HTERT RPE-1 (cell line): ENCODE measurements around the gene KRTAP12-3.
"Not testable (repeated sequence)": the region's sequence is repeated elsewhere in the genome, so short reads cannot be mapped to it uniquely, and the experiment has no call there.

Experiments used
- in situ Hi-C: fragments of 300-500 bp; cut with MboI; formaldehyde crosslinking; loops from 4 replicates; pipeline ENCODE4 v1.14.3; 2020; ENCODE audit warnings: low sequenced_read_pairs

Gene KRTAP12-3

DNA sequence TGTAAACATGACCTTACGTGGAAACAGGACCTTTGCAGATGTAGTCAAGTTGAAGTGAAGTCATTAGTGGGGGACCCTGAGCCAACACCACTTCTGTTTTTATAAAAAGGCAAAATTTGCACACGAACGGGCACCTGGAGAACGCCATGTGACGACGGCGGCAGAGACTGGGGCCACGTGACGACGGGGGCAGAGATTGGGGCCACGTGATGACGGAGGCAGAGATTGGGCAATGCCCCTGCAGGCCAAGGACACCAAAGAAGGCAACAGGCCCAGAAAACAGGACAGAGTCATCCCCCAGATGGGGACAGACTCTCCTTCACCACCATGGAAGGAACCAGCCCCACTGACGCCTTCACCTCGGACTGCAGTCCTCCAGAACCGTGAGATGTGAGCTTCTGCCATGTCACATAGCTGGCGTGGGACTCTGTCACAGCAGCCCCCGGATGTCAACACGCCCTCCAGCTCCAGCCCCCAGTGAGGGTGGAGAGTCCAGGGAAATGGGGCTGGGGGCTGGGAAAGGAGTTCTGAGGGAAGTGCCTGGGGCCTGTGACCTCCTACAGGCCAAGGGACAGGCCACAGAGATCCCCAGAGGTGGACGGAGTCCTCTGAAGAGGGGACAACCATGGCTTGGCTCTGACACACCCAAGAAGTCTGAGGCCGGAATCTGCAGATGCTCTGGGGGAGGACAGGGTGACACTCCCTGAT, 7.3 kb upstream of the KRTAP12-3 start:
- in situ Hi-C loops = no loop called here

DNA sequence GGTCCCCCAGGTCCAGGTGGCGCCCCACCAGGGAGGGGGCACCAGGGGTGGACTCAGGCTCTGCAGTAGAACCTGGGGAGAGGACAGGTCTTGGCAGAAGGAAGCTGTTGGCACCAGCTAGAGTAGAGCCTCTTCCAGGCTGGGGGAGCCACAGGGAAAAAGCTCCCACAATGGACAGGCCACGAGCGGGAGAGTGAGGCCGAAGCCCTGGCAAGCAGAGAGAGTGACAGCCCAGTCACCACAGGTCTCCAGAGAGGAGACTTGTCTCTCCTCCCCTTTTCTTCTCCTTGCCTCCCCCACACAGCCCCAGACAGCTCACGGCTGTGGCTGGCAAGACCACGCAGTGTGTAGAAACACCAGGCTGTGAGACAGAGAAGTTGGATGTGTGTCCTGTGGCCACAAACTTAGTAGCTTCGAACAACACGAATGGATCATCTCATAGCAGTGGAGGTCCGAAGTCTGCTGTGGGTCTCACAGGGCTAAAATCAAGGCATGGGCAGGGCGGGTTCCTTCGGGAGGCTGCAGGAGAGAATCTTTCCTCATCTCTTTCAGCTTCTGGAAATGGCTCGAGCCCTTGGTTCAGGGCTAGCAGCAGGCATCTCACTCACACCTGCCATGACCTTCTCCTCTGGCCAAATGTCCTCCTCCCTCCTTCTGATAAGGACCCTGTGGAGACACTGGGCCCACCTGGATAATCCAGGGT, 6.6 kb upstream of the KRTAP12-3 start:
- in situ Hi-C loops = no loop called here

DNA sequence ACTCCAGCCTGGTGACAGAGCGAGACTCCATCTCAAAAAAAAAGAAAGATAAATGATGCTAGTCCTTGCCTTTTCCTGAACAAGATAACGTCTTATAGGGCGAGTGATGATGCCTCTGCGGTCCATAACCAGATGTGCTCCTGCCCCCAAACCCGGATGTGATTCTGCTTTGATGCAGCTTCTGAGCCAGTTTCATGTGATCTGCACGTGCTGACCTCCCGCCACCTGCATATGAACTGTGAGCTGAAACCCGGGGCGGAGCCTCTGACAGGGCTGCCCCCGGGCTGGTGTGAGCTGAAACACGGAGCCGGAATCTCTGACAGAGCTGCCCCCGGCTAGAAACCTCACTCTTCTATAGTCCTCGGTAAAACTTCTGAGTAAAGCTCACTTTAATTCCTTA, 4.6 kb upstream of the KRTAP12-3 start:
- in situ Hi-C loops = no loop called here

DNA sequence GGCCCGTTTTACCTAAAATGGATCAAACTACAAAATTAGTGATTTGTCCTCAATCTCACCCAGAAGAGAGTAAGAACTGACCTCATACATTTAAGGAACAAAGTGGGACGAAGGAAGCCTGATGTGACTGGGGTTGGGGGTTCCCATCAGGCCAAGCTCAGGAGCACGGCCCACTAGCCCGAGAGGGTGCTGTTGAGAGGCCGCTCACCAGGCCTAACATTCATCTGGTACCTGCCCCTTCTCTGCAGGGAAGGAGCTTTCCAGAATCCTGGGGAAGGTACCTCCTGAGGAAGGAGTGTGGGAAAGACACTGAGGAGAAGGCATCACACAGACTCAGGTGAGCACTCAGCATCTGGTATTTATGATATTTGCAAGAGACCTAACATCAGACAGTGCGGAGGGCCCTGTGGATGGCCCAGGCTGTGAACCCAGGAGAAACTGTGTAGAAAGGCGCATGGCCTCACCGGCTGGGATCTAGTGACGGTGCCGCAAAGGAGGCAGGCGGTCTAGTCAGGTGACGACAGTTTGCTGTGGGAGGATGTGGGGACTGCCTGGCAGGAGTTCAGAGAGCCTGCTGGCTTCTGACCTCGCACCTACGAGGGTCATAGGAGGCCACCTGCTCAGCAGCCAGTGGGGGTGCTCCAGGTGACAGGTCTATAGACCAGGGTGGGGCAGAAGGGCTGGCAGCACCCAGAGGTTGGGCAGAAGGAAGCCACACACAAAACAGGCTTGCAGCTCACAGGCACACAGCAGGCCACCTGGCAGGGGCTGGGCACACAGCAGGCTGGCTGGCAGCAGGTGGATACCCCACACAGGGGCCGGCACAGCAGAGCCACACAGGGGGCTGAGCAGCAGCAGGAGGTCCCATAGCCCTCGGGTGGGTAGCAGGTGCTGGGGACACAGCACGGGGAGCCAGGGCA, 3.8 kb upstream of the KRTAP12-3 start:
- in situ Hi-C loops = no loop called here

- in situ Hi-C loops = no loop called here
These were observed 3.1 kb upstream of the KRTAP12-3 start, which contains the start of gene KRTAP12-4 for GRCh38 chr21:44654576-44655175. Gene KRTAP12-4 (minus strand): TSS chr21:44654659. CDS start chr21:44654614, 45 bp downstream.

GRCh38 chr21:44656868-44657267, 864 bp upstream of the KRTAP12-3 start:
- in situ Hi-C loops = no loop called here

- in situ Hi-C loops = no loop called here
These were observed 794 bp downstream of the KRTAP12-3 start for GRCh38 chr21:44658541-44658910.

DNA sequence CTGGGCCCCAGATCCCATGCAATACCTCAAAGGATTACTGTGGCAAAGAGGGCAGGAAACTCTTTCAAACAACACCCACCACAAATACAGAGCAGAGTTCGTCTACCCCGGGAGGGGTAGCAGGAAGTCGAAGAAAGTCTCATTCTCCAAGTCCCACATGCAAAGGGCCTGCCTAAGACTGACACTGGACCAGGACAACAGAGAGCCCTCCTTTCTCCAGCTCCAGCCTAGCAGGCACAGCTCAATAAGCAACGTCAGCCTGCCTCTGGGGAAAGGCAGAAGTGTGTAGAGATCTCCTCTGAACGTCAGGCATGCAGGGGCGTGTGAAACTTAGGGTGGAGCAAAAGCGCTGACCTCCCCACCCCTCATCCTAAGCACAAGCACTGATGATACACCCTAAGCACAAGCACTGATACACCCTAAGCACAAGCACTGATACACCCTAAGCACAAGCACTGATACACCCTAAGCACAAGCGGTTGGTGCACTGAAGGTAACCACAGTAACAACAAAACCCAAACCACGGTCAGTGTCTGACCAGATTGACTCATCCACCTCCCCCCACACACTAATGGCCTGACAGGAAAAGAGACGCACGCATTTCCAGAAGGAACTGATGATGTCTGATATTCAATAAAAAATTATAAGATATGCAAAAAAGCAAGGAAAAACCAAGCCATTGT, 1.3 kb downstream of the KRTAP12-3 start:
- in situ Hi-C loops = no loop called here

GRCh38 chr21:44661567-44661966, 3.8 kb downstream of the KRTAP12-3 start:
- in situ Hi-C loops = not testable (repeated sequence)

GRCh38 chr21:44664691-44665090, 7.0 kb downstream of the KRTAP12-3 start:
- in situ Hi-C loops = no loop called here

DNA sequence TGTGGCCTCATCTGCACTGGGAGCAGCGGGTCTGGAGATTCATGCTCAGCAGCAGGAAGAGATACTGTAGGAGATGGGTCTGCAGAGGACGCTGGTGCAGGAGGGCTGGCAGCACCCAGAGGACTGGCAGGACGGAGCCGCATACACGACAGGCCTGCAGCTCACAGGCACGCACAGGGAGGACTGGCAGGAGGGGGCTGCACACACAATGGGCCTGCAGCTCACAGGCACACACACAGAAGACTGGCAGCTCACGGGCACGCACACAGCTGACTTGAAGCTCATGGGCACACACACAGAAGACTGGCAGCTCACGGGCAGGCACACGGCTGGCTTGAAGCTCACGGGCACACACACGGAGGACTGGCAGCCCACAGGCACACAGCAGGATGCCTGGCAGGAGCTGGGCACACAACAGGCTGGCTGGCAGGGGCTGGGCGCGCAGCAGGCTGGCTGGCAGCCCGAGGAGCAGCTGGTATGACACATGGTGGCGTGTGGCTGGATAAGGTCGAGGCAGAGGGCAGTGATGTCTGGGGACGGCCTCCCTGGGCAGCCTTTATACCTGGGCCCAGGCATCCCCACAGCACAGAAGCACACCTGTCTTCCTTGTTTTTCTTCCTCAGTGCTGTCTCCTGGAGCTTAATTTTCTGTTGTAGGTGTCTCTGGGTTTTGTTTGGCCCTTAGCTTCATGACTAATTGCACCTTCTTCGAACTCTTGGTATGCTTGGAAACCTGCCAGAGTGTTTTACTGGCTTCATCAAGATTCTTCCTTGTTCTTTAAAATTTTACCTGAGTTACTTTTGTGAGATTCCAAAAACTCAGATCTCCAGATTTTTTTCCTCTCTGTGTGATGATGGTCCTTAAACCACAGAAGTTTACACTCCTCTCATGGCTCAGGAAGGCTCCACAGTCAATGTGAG, 8.9 kb downstream of the KRTAP12-3 start, which contains the start of gene KRTAP12-2:
Gene KRTAP12-2 (minus strand): TSS at position 527 of the 920 bp plus-strand sequence. CDS start 41 bp downstream, at position 486.
- in situ Hi-C loops = no loop called here

- in situ Hi-C loops = no loop called here
These were observed 9.9 kb downstream of the KRTAP12-3 start for GRCh38 chr21:44667612-44668011.

- in situ Hi-C loops = no loop called here
These were observed 13.1 kb downstream of the KRTAP12-3 start for GRCh38 chr21:44670642-44671432.

DNA sequence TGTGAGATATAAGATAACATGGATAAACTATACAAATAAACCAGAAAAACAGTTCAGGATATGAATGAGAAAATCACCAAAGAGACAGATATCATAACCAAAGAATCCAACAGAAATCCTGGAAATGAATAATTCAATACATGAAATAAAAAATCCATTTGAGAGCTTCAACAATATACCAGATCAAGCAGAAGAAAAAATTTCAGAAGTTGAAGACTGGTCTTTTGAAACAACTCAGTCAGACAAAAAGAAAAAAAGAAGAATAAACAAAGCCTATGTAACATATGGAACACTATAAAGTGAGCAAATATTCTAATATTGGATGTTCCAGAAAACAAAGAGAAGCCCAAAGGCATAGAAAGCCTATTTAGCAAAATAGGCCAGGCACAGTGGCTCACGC, 14.2 kb downstream of the KRTAP12-3 start:
- in situ Hi-C loops = no loop called here

GRCh38 chr21:44677881-44678280, 20.1 kb downstream of the KRTAP12-3 start:
- in situ Hi-C loops = no loop called here

GRCh38 chr21:44681152-44681551, 23.4 kb downstream of the KRTAP12-3 start:
- in situ Hi-C loops = no loop called here

- in situ Hi-C loops = no loop called here
These were observed 24.3 kb downstream of the KRTAP12-3 start, which contains the start of gene KRTAP12-1 for GRCh38 chr21:44681861-44682579. Gene KRTAP12-1 (minus strand): TSS chr21:44682163. CDS start chr21:44682123, 40 bp downstream.
